PC-9 (cell line): Measurements from ENCODE around the gene ABLIM2.

ENCODE experiments used
- EZH2 ChIP-seq: fragments of 200-600 bp; sonication (generic); IDR thresholded peaks from 2 replicates; pipeline ENCODE4 v1.8.0; 2017; ENCODE audit warnings: antibody characterized with exemption, low read depth
- TF ChIP-seq, protein P1 (sequence below): fragments of 200-600 bp; sonication (generic); conservative IDR thresholded peaks from 2 replicates; pipeline ENCODE4 v1.6.1; 2017; ENCODE audit warnings: mixed run types, antibody characterized with exemption, mild to moderate bottlenecking, moderate library complexity

DNA sequence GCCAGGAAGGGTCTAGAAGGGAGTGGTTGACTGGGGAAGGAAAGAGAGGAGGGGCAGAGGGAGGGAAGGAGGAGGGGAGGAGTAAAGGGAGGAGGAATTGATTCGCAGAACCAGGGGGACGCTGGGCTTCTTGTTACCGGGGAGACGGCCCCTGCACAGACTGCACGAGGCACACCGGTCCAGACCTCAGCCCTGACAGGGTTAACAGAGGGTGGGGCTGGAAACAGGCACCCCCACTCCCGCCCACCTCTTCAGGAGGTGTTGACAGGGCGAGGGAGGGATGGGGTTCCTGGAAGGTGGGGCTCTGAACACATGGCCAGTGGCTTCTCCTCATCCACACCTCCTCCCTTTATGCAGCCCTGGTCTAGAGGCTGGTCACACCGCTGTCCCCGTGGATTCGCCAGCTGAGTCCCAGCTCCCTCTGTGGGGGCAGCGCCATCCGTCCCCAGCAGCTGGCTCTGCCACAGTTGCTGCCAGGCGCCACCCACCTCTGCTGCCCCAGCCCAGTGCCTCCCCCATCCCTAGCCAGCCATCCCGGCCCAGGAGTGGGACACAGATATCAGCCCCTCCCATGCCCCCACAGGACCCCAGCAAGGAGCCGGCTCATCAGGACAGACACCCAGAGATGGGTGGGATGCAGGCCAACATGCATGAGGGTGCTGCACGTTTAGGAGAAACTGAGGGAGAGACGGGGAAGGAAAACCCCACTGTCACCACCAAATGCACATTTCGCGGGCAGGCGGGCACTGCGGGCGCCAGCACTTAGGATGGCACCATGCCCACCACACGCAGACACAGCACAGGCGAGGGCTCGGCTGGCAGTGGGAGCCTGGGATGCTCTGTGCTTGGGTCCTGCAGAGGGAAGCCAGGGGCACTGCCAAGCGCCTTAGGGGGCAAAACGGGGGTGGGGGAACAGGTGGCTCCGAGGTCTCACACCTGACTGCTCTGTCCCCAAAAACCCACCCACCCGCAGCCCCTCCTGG is 87.6 kb downstream of the ABLIM2 start:
- TF ChIP-seq, protein P1, sequence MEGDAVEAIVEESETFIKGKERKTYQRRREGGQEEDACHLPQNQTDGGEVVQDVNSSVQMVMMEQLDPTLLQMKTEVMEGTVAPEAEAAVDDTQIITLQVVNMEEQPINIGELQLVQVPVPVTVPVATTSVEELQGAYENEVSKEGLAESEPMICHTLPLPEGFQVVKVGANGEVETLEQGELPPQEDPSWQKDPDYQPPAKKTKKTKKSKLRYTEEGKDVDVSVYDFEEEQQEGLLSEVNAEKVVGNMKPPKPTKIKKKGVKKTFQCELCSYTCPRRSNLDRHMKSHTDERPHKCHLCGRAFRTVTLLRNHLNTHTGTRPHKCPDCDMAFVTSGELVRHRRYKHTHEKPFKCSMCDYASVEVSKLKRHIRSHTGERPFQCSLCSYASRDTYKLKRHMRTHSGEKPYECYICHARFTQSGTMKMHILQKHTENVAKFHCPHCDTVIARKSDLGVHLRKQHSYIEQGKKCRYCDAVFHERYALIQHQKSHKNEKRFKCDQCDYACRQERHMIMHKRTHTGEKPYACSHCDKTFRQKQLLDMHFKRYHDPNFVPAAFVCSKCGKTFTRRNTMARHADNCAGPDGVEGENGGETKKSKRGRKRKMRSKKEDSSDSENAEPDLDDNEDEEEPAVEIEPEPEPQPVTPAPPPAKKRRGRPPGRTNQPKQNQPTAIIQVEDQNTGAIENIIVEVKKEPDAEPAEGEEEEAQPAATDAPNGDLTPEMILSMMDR: no peak
- no peak for TF ChIP-seq EZH2
